ENCODE results near the gene ADAMTSL3.

- TF ChIP-seq CTCF (IDR thresholded peaks at IDR 0.05 in 2 of 3, conservative IDR thresholded peaks at IDR 0.05 in 1 of 3; ENCODE audit: borderline replicate concordance in 1 of 3, insufficient read depth in 1 of 3, low read depth in 2 of 3, low read length in 2 of 3), result no peak
- no peak for TF ChIP-seq SIN3A (IDR thresholded peaks at IDR 0.05; ENCODE audit: low read depth)
- no peak for TF ChIP-seq POLR2A (IDR thresholded peaks at IDR 0.05; ENCODE audit: borderline replicate concordance, extremely low read depth, insufficient read depth, insufficient read length)
- TF ChIP-seq CEBPB (IDR thresholded peaks at IDR 0.05; ENCODE audit: low read depth), result no peak
- no peak for TF ChIP-seq YY1 (IDR thresholded peaks at IDR 0.05; ENCODE audit: extremely low read depth, insufficient replicate concordance, low read depth, low read length)
- TF ChIP-seq POLR2AphosphoS5 (IDR thresholded peaks at IDR 0.05; ENCODE audit: low read depth, low read length), result no peak
- no peak for TF ChIP-seq RAD21 (IDR thresholded peaks at IDR 0.05; ENCODE audit: low read depth)
- TF ChIP-seq EZH2 (IDR thresholded peaks at IDR 0.05), result no peak
Observed at GRCh38 chr15:83710452-83710851, 56.5 kb downstream of the ADAMTSL3 start.

Measured in HCT116 (cell line).